IMR-90 (cell line): ENCODE results near the gene LHFPL5. TPM values are rescaled to one million over a fixed set of nuclear protein-coding genes. Genes with fewer than 3 reads are reported as not detected.

ENCODE experiments used
- ATAC-seq: fragments of 200-7000 bp; cut with Tn5 transposase; 2 replicates; pipeline ENCODE4 v1.9.1; 2020; ENCODE audit warnings: low read depth, mild to moderate bottlenecking, moderate library complexity
- BruUV-seq: library from RNA; stranded (reverse); fragments of 400-500 nt; replicated peaks from 2 replicates; lab custom pipeline; 2021; lab: Mats Ljungman, UMichigan
- CTCF ChIA-PET: fragments of 300-600 bp; formaldehyde crosslinking; extraction: SDS; loops from one replicate; lab custom pipeline; 2021; ENCODE audit warnings: antibody characterized with exemption; lab: Yijun Ruan, JAX
- POLR2A ChIA-PET: fragments of 300-600 bp; sonication (Branson Sonifier 250); formaldehyde crosslinking; loops from one replicate; lab custom pipeline; 2022; ENCODE audit warnings: antibody characterized with exemption; ENCODE audit not compliant: unreplicated experiment; lab: Charles Lee
- DNase-seq: peaks from one replicate; pipeline ENCODE4 v3.0.0; 2013
- H2AFZ ChIP-seq: replicated peaks from 2 replicates; pipeline ENCODE3; 2013; ENCODE audit warnings: low read length, mild to moderate bottlenecking; ENCODE audit not compliant: poor library complexity
- H2AK5ac ChIP-seq: 2 replicates; pipeline ENCODE4 v1.6.1; 2013; ENCODE audit warnings: low read depth, low read length, inconsistent platforms
- H2AK9ac ChIP-seq: replicated peaks from 2 replicates; pipeline ENCODE3; 2013; ENCODE audit warnings: mild to moderate bottlenecking, low read depth, low read length, moderate library complexity; ENCODE audit not compliant: poor library complexity
- H2BK120ac ChIP-seq: 2 replicates; pipeline ENCODE4 v1.6.1; 2013; ENCODE audit warnings: low read depth, low read length, inconsistent platforms
- H2BK15ac ChIP-seq: 3 replicates; pipeline ENCODE4 v1.6.1; 2013; ENCODE audit warnings: low read depth, low read length, inconsistent platforms
- H2BK20ac ChIP-seq: 2 replicates; pipeline ENCODE4 v1.6.1; 2013; ENCODE audit warnings: low read depth, mild to moderate bottlenecking, inconsistent platforms, low read length, moderate library complexity
- H2BK5ac ChIP-seq: 2 replicates; pipeline ENCODE4 v1.6.1; 2013; ENCODE audit warnings: mild to moderate bottlenecking, low read depth, low read length, inconsistent platforms; ENCODE audit not compliant: poor library complexity, severe bottlenecking
- H3K14ac ChIP-seq: replicated peaks from 2 replicates; pipeline ENCODE4 v1.6.1; 2013; ENCODE audit warnings: low read depth, low read length, inconsistent platforms
- H3K18ac ChIP-seq: 2 replicates; pipeline ENCODE4 v1.6.1; 2013; ENCODE audit warnings: low read depth, low read length, control low read depth
- H3K23ac ChIP-seq: 2 replicates; pipeline ENCODE4 v1.6.1; 2013; ENCODE audit warnings: low read depth, low read length, inconsistent platforms
- H3K27ac ChIP-seq: 2 replicates; pipeline ENCODE4 v1.5.1; 2013; ENCODE audit warnings: mild to moderate bottlenecking, control low read depth, low read length; ENCODE audit not compliant: insufficient read depth
- H3K27me3 ChIP-seq: 2 replicates; pipeline ENCODE4 v1.6.1; 2013; ENCODE audit warnings: low read length; ENCODE audit not compliant: control insufficient read depth, insufficient read depth
- H3K36me3 ChIP-seq: 2 replicates; pipeline ENCODE4 v1.6.1; 2013; ENCODE audit warnings: low read length, mixed read lengths; ENCODE audit not compliant: control insufficient read depth, insufficient read depth
- H3K4ac ChIP-seq: 2 replicates; pipeline ENCODE4 v1.6.1; 2013; ENCODE audit warnings: low read depth, low read length, inconsistent platforms
- H3K4me1 ChIP-seq: 2 replicates; pipeline ENCODE4 v1.6.1; 2013; ENCODE audit warnings: low read length, mixed read lengths; ENCODE audit not compliant: control insufficient read depth, insufficient read depth
- H3K4me2 ChIP-seq: 2 replicates; pipeline ENCODE4 v1.6.1; 2013; ENCODE audit warnings: low read depth, mild to moderate bottlenecking, control low read depth, low read length, moderate library complexity
- H3K4me3 ChIP-seq: 2 replicates; pipeline ENCODE4 v1.5.1; 2013; ENCODE audit warnings: low read depth, mild to moderate bottlenecking, control low read depth, low read length, moderate library complexity; ENCODE audit not compliant: insufficient read depth
- H3K56ac ChIP-seq: 2 replicates; pipeline ENCODE4 v1.6.1; 2013; ENCODE audit warnings: low read length, inconsistent platforms; ENCODE audit not compliant: insufficient read depth; ENCODE audit errors: extremely low read depth
- H3K79me1 ChIP-seq, 2 experiments: 2 replicates each; pipeline ENCODE4 v1.6.1; 2013; ENCODE audit warnings: low read length in 2 of 2, inconsistent platforms in 1 of 2, low read depth in 1 of 2
- H3K9ac ChIP-seq: 2 replicates; pipeline ENCODE4 v1.6.1; 2013; ENCODE audit warnings: low read depth, low read length, control low read depth
- H3K9me1 ChIP-seq: 2 replicates; pipeline ENCODE4 v1.6.1; 2013; ENCODE audit warnings: low read length, inconsistent platforms; ENCODE audit not compliant: insufficient read depth
- H3K9me3 ChIP-seq: 2 replicates; pipeline ENCODE4 v1.6.1; 2013; ENCODE audit warnings: low read length; ENCODE audit not compliant: control insufficient read depth, insufficient read depth
- H4K20me1 ChIP-seq: 2 replicates; pipeline ENCODE4 v1.6.1; 2013; ENCODE audit warnings: low read length, inconsistent platforms; ENCODE audit not compliant: insufficient read depth
- H4K5ac ChIP-seq: 2 replicates; pipeline ENCODE4 v1.6.1; 2013; ENCODE audit warnings: mild to moderate bottlenecking, low read depth, low read length, control low read depth
- H4K8ac ChIP-seq, 2 experiments: 2 replicates each; pipeline ENCODE4 v1.6.1; 2013; ENCODE audit warnings: low read depth in 2 of 2, low read length in 2 of 2, control low read depth in 1 of 2, inconsistent platforms in 1 of 2
- H4K91ac ChIP-seq: 2 replicates; pipeline ENCODE4 v1.6.1; 2013; ENCODE audit warnings: low read depth, low read length, inconsistent platforms; ENCODE audit not compliant: insufficient read depth
- BHLHE40 ChIP-seq: fragments of 150-350 bp; IDR thresholded peaks from 2 replicates; pipeline ENCODE4 v1.6.1; 2016; ENCODE audit warnings: mild to moderate bottlenecking, low read depth, low read length
- CEBPB ChIP-seq: IDR thresholded peaks from 2 replicates; pipeline ENCODE4 v1.6.1; 2012; ENCODE audit warnings: low read depth, low read length, improper control_type of control experiment
- CHD1 ChIP-seq: IDR thresholded peaks from 2 replicates; pipeline ENCODE4 v1.6.1; 2012; ENCODE audit warnings: low read depth, low read length, improper control_type of control experiment
- CTCF ChIP-seq: conservative IDR thresholded peaks from 2 replicates; pipeline ENCODE4 v1.5.1; 2012; ENCODE audit warnings: mild to moderate bottlenecking, low read depth, low read length, improper control_type of control experiment
- ELK1 ChIP-seq: fragments of 150-350 bp; IDR thresholded peaks from 2 replicates; pipeline ENCODE4 v1.6.1; 2016; ENCODE audit warnings: low read depth, mild to moderate bottlenecking, low read length, moderate library complexity, borderline replicate concordance
- FOS ChIP-seq: fragments of 150-350 bp; IDR thresholded peaks from 2 replicates; pipeline ENCODE4 v1.6.1; 2016; ENCODE audit warnings: low read depth, low read length
- MAFK ChIP-seq: IDR thresholded peaks from 2 replicates; pipeline ENCODE4 v1.6.1; 2012; ENCODE audit warnings: low read depth, low read length, improper control_type of control experiment
- MAZ ChIP-seq: IDR thresholded peaks from 2 replicates; pipeline ENCODE4 v1.6.1; 2012; ENCODE audit warnings: low read depth, mild to moderate bottlenecking, low read length, improper control_type of control experiment, moderate library complexity, borderline replicate concordance
- MXI1 ChIP-seq: IDR thresholded peaks from 2 replicates; pipeline ENCODE4 v1.6.1; 2012; ENCODE audit warnings: low read depth, mild to moderate bottlenecking, low read length, moderate library complexity, borderline replicate concordance
- NFE2L2 ChIP-seq: fragments of 150-350 bp; IDR thresholded peaks from 2 replicates; pipeline ENCODE4 v1.6.1; 2016; ENCODE audit warnings: low read depth, mild to moderate bottlenecking, low read length
- POLR2A ChIP-seq: IDR thresholded peaks from 2 replicates; pipeline ENCODE4 v1.6.1; 2012; ENCODE audit warnings: mild to moderate bottlenecking, low read depth, low read length
- RAD21 ChIP-seq: IDR thresholded peaks from 2 replicates; pipeline ENCODE4 v1.6.1; 2012; ENCODE audit warnings: low read length, improper control_type of control experiment
- RCOR1 ChIP-seq: IDR thresholded peaks from 2 replicates; pipeline ENCODE4 v1.6.1; 2012; ENCODE audit warnings: mild to moderate bottlenecking, low read length, improper control_type of control experiment; ENCODE audit not compliant: insufficient replicate concordance
- SMC3 ChIP-seq: fragments of 150-350 bp; IDR thresholded peaks from 2 replicates; pipeline ENCODE4 v1.6.1; 2016; ENCODE audit warnings: low read depth, mild to moderate bottlenecking, antibody characterized with exemption, low read length, moderate library complexity
- WGBS, 2 experiments: methylation state at CpG; one replicate each; pipeline versions ENCODE4 v1.1.5 to v1.1.7; 2013; ENCODE audit warnings: missing lambda C conversion rate in 2 of 2; ENCODE audit not compliant: insufficient read length in 1 of 2; ENCODE audit errors: extremely low coverage in 2 of 2; 5-methylcytosine and 5-hydroxymethylcytosine counted together
- dilution Hi-C: fragments of 300-500 bp; cut with HindIII; formaldehyde crosslinking; loops from one replicate; pipeline ENCODE4 v1.14.3; 2018; ENCODE audit warnings: low sequenced_read_pairs; ENCODE audit not compliant: unreplicated experiment
- in situ Hi-C: fragments of 300-500 bp; cut with MboI; formaldehyde crosslinking; loops from 3 replicates; pipeline ENCODE4 v1.14.3; 2019; ENCODE audit warnings: low sequenced_read_pairs, inconsistent platforms, mixed read lengths
- intact Hi-C: fragments of 100-400 bp; cut with micrococcal nuclease; formaldehyde crosslinking; loops from 2 replicates; pipeline ENCODE4 v1.10.0; 2022
- polyA plus RNA-seq, 3 experiments: library from polyadenylated mRNA; depleted of rRNA; stranded (reverse); fragments of >200 nt; gene quantifications; 2 replicates each; pipeline ENCODE4 v1.2.3, GENCODE V29; 2012; ENCODE audit warnings: low replicate concordance in 1 of 3
- total RNA-seq: library from RNA; depleted of rRNA; stranded (reverse); fragments of >200 nt; gene quantifications from 2 replicates; pipeline ENCODE4 v1.2.3, GENCODE V29; 2012

Gene LHFPL5
- total and polyA plus RNA-seq, 2 of the 4 experiments (the other 2 are of a cell fraction) = not detected

DNA sequence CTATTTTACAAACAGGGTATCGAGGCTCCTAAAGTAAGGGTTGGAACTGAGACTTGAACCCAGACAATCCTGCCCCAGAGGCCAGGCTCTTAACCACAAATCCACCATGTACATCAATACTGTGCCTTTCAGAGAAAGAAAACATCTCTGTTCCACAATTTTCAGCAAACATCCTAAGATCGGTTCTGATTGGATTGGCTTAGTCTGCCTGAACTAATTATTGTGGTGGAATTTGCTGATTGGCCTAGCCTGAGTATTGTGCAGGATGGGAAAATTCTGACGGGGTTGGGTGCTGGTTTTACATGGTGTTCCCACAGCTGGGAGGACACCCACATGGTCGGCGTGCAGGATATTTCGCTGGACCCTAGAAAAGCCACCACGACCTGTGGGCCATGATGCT lies 24.4 kb upstream of the LHFPL5 start, which contains the start of gene CLPSL1:
Gene CLPSL1, plus strand, starts transcription at position 301 of the 400 bp plus-strand sequence. Its CDS starts 92 bp downstream, at position 393.
- Histone ChIP-seq H2AK5ac (no peak within 1 kb of the TSS), H2BK20ac (no peak within 1 kb of the TSS), H4K8ac (no peak within 1 kb of the TSS), H3K4me1 (no peaks in the 10 kb centered on the region), H3K27me3 (peaks cover 38% of the 10 kb centered on the region), H3K27ac (no peak within 1 kb of the TSS), H3K4me2 (no peak within 1 kb of the TSS), H2BK15ac (no peak within 1 kb of the TSS), H2BK5ac (no peak within 1 kb of the TSS), H3K56ac (no peak within 1 kb of the TSS), H3K9ac (no peak within 1 kb of the TSS), H3K9me3 (no peaks in the 10 kb centered on the region), H4K91ac (no peak within 1 kb of the TSS), H3K23ac (no peak within 1 kb of the TSS), H2AK9ac (no peak within 1 kb of the TSS), H2BK120ac (no peak within 1 kb of the TSS), H2AFZ (no peak within 1 kb of the TSS), H3K4me3 (no peak within 1 kb of the TSS), H3K14ac (no peak within 1 kb of the TSS), H4K5ac (no peak within 1 kb of the TSS), H3K79me1 (no peaks in the 10 kb centered on the region), H3K18ac (no peak within 1 kb of the TSS), H3K9me1 (no peaks in the 10 kb centered on the region; the same call in 1 of the 2 replicates), H4K20me1 (no peaks in the 10 kb centered on the region; the same call in 1 of the 2 replicates), H3K36me3 (no peaks in the 10 kb centered on the region), H3K4ac (no peak within 1 kb of the TSS)
- POLR2A ChIA-PET = no interaction called here
- TF ChIP-seq MAZ = no peak
- no peak for TF ChIP-seq ELK1
- TF ChIP-seq POLR2A = no peak
- TF ChIP-seq SMC3 = no peak
- no peak for TF ChIP-seq CEBPB
- TF ChIP-seq MAFK = no peak
- TF ChIP-seq CTCF = no peak
- no peak for TF ChIP-seq BHLHE40
- TF ChIP-seq NFE2L2 = no peak
- TF ChIP-seq RAD21 = no peak
- no peak for TF ChIP-seq MXI1
- TF ChIP-seq RCOR1 = no peak
- TF ChIP-seq CHD1 = no peak
- TF ChIP-seq FOS = no peak
- DNase-seq (no peak), ATAC-seq (no peak)
- BruUV-seq = no TSS peak
- CTCF ChIA-PET = no interaction called here
- in situ Hi-C loops (no loop called here), dilution Hi-C loops (no loop called here), intact Hi-C loops (no loop called here)
- WGBS, 2 experiments = 20% methylated on average over 1 of the region's 7 CpGs; no CpG with 5 or more reads in 1 of the 2 experiments
